Measurements from ENCODE around the gene FANCB. TPM values are rescaled to one million over a fixed set of nuclear protein-coding genes. Genes with fewer than 3 reads are reported as not detected.

FANCB gene
- polyA plus RNA-seq, 1 of the 3 experiments (the other 2 are of a cell fraction) = 0.81 TPM

DNA sequence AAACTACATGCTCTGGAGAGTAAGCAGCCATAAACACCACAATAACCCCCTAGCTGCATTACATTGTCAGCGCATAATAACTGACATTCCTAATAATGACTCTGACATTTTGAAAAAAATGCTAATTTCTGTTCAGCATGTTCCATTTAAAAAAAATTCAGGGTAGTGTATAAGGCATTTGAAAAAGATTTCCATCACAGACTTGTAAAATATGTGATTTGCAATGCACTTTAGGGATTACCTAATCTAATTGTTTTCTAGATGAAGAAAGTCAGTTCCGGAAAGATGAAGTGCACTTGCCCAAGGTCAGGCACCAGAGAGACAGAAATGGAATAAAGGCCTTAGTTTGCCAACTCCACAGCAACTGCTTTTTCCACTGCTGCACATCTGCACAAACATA, 55.3 kb downstream of the FANCB start:
- Histone ChIP-seq H3K4me3 (ENCODE audit: low read depth in 2 of 2, low read length in 1 of 2) (no peak overlapping the region), H3F3A (replicated peaks; ENCODE audit: insufficient read depth) (no peaks in the 10 kb centered on the region), H3K4me2 (no peak overlapping the region), H3K36me3 (replicated peaks in 1 of 2; ENCODE audit: control insufficient read depth in 1 of 2, insufficient read depth in 2 of 2, low read length in 1 of 2) (no peaks in the 10 kb centered on the region), H3K9me2 (no peaks in the 10 kb centered on the region), H3K79me2 (ENCODE audit: insufficient read depth) (no peaks in the 10 kb centered on the region), H4K20me1 (ENCODE audit: insufficient read depth) (no peaks in the 10 kb centered on the region), H3K4me1 (ENCODE audit: control insufficient read depth in 1 of 2, insufficient read depth in 2 of 2, low read depth in 1 of 2, low read length in 1 of 2) (no peaks in the 10 kb centered on the region), H3K9ac (no peak overlapping the region), H3K9me3 (no peaks in the 10 kb centered on the region), H3K27ac (ENCODE audit: low read depth in 2 of 2, low read length in 1 of 2) (no peak overlapping the region), H2AFZ (ENCODE audit: low read depth) (no peak overlapping the region), H3K27me3 (ENCODE audit: insufficient read depth) (no peaks in the 10 kb centered on the region)
- TF ChIP-seq, protein P1, sequence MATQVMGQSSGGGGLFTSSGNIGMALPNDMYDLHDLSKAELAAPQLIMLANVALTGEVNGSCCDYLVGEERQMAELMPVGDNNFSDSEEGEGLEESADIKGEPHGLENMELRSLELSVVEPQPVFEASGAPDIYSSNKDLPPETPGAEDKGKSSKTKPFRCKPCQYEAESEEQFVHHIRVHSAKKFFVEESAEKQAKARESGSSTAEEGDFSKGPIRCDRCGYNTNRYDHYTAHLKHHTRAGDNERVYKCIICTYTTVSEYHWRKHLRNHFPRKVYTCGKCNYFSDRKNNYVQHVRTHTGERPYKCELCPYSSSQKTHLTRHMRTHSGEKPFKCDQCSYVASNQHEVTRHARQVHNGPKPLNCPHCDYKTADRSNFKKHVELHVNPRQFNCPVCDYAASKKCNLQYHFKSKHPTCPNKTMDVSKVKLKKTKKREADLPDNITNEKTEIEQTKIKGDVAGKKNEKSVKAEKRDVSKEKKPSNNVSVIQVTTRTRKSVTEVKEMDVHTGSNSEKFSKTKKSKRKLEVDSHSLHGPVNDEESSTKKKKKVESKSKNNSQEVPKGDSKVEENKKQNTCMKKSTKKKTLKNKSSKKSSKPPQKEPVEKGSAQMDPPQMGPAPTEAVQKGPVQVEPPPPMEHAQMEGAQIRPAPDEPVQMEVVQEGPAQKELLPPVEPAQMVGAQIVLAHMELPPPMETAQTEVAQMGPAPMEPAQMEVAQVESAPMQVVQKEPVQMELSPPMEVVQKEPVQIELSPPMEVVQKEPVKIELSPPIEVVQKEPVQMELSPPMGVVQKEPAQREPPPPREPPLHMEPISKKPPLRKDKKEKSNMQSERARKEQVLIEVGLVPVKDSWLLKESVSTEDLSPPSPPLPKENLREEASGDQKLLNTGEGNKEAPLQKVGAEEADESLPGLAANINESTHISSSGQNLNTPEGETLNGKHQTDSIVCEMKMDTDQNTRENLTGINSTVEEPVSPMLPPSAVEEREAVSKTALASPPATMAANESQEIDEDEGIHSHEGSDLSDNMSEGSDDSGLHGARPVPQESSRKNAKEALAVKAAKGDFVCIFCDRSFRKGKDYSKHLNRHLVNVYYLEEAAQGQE (IDR thresholded peaks at IDR 0.05; ENCODE audit: low read depth, low read length) = no peak
- TF ChIP-seq EP300 (IDR thresholded peaks at IDR 0.05; ENCODE audit: borderline replicate concordance in 1 of 2, low read depth in 1 of 2, low read length in 1 of 2) (no peak), POLR2AphosphoS5 (IDR thresholded peaks at IDR 0.05; ENCODE audit: low read depth, low read length) (no peak), MXI1 (IDR thresholded peaks at IDR 0.05; ENCODE audit: low read depth, low read length) (no peak), RFX5 (IDR thresholded peaks at IDR 0.05; ENCODE audit: low read length) (no peak), TEAD4 (IDR thresholded peaks at IDR 0.05; ENCODE audit: borderline replicate concordance, insufficient read depth) (no peak), ELF1 (IDR thresholded peaks at IDR 0.05) (no peak), FOXJ3 (CRISPR knock-in tag; IDR thresholded peaks at IDR 0.05) (no peak), GATA2 (CRISPR knock-in tag; IDR thresholded peaks at IDR 0.05) (no peak), RAD21 (IDR thresholded peaks at IDR 0.05; ENCODE audit: low read length) (no peak), EZH2phosphoT487 (IDR thresholded peaks at IDR 0.05; ENCODE audit: borderline replicate concordance, low read depth) (no peak)
- TF ChIP-seq, protein P2, sequence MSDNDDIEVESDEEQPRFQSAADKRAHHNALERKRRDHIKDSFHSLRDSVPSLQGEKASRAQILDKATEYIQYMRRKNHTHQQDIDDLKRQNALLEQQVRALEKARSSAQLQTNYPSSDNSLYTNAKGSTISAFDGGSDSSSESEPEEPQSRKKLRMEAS (IDR thresholded peaks at IDR 0.05; ENCODE audit: low read depth) = no peak
- CTCF ChIA-PET = no interaction called here
- 36% methylated on average over 2 of the region's 2 CpGs for WGBS (ENCODE audit: low lambda C conversion rate)
- no peak for DNase-seq
- POLR2A ChIA-PET = no interaction called here

DNA sequence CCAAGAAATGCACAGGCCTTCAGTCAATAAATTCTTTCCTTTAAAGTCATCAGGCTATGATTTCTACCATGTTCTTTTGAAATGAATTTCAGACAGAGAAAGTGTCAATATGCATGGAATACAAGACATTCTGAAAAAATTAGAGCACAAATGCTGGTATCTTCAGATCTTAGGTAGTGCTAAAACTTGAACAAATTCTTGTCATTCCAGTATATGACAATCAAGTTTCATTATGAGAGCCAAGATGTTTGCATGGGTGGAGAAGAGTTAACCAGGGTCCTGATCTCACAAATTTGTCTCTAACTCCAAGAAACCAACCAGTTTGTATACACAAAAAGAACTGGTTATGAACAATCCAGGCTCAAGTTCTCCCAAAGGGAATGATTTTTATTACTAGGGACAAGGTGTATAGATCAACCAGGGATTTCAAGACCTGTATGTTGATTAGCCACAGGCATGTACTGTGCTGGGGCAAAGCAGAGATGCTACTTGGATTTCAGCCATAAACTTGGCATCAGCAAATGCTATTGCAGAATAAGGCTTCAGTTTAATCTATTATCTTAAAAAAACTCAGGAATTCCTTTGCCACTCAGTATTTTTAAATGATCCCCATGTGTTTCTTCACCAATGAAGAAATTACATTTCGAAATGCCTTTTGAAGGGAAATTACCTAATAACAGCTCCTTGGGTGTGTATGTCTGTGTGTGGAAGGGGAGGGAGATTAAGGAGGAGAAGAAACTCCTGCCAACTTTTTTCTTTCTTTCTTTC, 69.7 kb downstream of the FANCB start:
- Histone ChIP-seq H3F3A (replicated peaks; ENCODE audit: insufficient read depth) (no peaks in the 10 kb centered on the region), H3K4me1 (ENCODE audit: control insufficient read depth in 1 of 2, insufficient read depth in 2 of 2, low read depth in 1 of 2, low read length in 1 of 2) (0 out of 4 replicates have a peak, but pooled peaks cover 0 to 4% of the 10 kb centered on the region in 2 experiments), H2AFZ (ENCODE audit: low read depth) (no peak overlapping the region), H3K4me2 (no peak overlapping the region), H3K9me3 (no peaks in the 10 kb centered on the region), H3K79me2 (ENCODE audit: insufficient read depth) (no peaks in the 10 kb centered on the region), H3K9me2 (no peaks in the 10 kb centered on the region), H3K27me3 (ENCODE audit: insufficient read depth) (no peaks in the 10 kb centered on the region), H3K9ac (no peak overlapping the region), H3K36me3 (replicated peaks in 1 of 2; ENCODE audit: control insufficient read depth in 1 of 2, insufficient read depth in 2 of 2, low read length in 1 of 2) (no peaks in the 10 kb centered on the region), H4K20me1 (ENCODE audit: insufficient read depth) (no peaks in the 10 kb centered on the region), H3K27ac (ENCODE audit: low read depth in 2 of 2, low read length in 1 of 2) (no peak overlapping the region), H3K4me3 (ENCODE audit: low read depth in 2 of 2, low read length in 1 of 2) (no peak overlapping the region)
- ChIA-PET POLR2A (no interaction called here), CTCF (no interaction called here)
- DNase-seq = no peak
- TF ChIP-seq, protein P3, sequence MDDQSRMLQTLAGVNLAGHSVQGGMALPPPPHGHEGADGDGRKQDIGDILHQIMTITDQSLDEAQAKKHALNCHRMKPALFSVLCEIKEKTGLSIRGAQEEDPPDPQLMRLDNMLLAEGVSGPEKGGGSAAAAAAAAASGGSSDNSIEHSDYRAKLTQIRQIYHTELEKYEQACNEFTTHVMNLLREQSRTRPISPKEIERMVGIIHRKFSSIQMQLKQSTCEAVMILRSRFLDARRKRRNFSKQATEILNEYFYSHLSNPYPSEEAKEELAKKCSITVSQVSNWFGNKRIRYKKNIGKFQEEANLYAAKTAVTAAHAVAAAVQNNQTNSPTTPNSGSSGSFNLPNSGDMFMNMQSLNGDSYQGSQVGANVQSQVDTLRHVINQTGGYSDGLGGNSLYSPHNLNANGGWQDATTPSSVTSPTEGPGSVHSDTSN (IDR thresholded peaks at IDR 0.05) = peak; percentile 31; the same call in 1 of the 2 replicates
- TF ChIP-seq FOXJ3 (CRISPR knock-in tag; IDR thresholded peaks at IDR 0.05) = no peak
- TF ChIP-seq JUND (IDR thresholded peaks at IDR 0.05) = no peak
- TF ChIP-seq NFIC (IDR thresholded peaks at IDR 0.05; ENCODE audit: borderline replicate concordance) = 0 out of 2 replicates have a peak, but pooled peaks have one; percentile 12
- 32% methylated on average over 1 of the region's 1 CpG for WGBS (ENCODE audit: low lambda C conversion rate)
